8988T (cell line): ENCODE results near the gene ZNF154.

Experiments used
- DNase-seq: peaks from one replicate; pipeline ENCODE4 v3.0.0; 2011

ZNF154 gene

DNA sequence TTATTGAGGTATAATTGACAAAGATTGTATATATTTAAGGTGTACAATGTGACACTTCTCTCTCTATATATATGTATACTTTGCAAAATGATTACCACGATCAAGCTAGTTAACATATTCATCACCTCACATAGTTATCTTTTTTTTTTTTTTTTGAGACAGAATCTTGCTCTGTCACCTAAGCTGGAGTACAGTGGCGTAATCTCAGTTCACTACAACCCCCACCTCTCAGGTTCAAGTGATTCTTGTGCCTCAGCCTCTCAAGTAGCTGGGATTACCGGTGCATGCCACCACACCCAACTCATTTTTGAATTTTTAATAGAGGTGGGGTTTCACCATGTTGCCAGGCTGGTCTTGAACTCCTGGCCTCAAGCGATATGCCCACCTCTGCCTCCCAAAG, 36.5 kb downstream of the ZNF154 start:
- DNase-seq = no peak

- DNase-seq = no peak
Observed at GRCh38 chr19:57671124-57671895, 37.7 kb downstream of the ZNF154 start.

- no peak for DNase-seq
Observed at GRCh38 chr19:57668635-57669034, 40.4 kb downstream of the ZNF154 start, which contains the start of gene ZSCAN4. TSS of gene ZSCAN4 (plus strand) at chr19:57668935. CDS start at chr19:57676146, 7,211 bp downstream.

GRCh38 chr19:57667228-57667627, 41.8 kb downstream of the ZNF154 start:
- no peak for DNase-seq

GRCh38 chr19:57665261-57665806, 43.7 kb downstream of the ZNF154 start:
- DNase-seq = no peak

- peak; percentile 40 for DNase-seq
Observed at GRCh38 chr19:57664269-57665127, 44.5 kb downstream of the ZNF154 start.

DNA sequence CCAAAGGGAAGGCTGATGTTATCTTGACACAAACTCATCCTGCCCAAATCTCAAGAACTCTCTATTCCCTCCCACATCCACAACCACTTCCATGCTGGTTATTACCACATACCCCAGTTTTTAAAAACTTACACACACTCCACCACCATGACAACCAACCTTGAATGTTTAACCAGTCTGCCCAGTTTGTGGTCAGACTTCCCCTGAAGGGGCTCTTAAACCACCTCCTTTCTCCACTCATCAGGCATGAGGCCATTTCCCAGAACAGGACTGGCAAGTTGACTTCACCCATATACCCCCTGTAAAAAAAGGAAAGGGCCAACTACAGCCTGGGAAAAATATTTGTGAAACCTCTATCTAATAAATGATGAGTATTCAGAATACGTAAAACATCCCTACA, 52.7 kb downstream of the ZNF154 start:
- no peak for DNase-seq

DNA sequence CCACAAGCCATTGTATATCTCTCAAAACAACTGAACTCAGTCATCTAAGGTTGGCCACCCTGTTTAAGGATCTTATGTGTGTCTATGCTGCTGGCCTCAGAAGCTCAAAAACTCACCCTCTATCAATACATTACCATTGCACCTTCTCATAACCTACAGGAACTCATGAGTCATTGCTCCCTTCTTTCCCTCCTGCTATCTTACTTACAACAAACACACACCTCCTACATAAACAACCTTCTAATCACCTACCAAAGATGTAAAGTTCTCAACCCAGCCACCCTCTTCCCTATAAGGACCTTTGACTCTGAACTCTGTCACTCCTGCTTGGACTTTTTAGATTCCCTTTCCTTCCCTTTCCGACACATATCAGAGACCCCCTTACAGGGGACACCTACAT, 53.6 kb downstream of the ZNF154 start:
- no peak for DNase-seq

- no peak for DNase-seq
Observed at GRCh38 chr19:57653689-57654088, 55.3 kb downstream of the ZNF154 start.

DNA sequence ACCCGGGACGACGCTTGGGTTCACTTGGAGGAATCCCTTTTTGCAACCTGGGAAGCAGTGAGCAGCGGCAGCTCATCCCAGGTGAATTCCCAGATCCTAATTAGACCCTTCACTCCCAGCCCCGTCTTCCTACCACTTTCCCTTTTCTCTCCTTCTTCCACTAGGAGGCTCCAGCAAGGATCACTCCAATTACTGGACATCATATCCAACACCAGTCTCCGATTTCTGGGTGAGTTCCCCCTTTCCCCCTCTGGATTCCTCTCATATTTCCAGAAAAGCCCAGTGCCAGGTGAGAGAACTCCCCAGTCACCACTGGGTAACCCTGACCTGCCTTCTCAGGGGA, 57.4 kb downstream of the ZNF154 start:
- DNase-seq = no peak

- no peak for DNase-seq
Observed at GRCh38 chr19:57648331-57649003, 60.5 kb downstream of the ZNF154 start.
